SK-N-SH treated with all-trans-retinoic acid at 6 μM for 48 hours (cell line): ENCODE results near the gene PDGFB.

Experiments
- PPARA ChIP-seq: fragments of 250-450 bp; sonication (Bioruptor Pico); IDR thresholded peaks from 2 replicates; pipeline ENCODE4 v1.5.0; 2020; ENCODE audit warnings: mild to moderate bottlenecking, borderline replicate concordance
- TOX ChIP-seq: fragments of 250-450 bp; sonication (Bioruptor Pico); IDR thresholded peaks from 2 replicates; pipeline ENCODE4 v1.8.0; 2021; ENCODE audit warnings: mild to moderate bottlenecking, moderate library complexity, borderline replicate concordance
- ZC3H10 ChIP-seq: fragments of 250-450 bp; sonication (Bioruptor Pico); IDR thresholded peaks from 2 replicates; pipeline ENCODE4 v1.5.1; 2021; ENCODE audit warnings: mild to moderate bottlenecking, moderate library complexity
- TF ChIP-seq, protein P1 (sequence below): fragments of 250-450 bp; sonication (Bioruptor Pico); IDR thresholded peaks from 2 replicates; pipeline ENCODE4 v1.5.1; 2020; ENCODE audit warnings: low read depth, mild to moderate bottlenecking, moderate library complexity
- TF ChIP-seq, protein P2 (sequence below): fragments of 250-450 bp; sonication (Bioruptor Pico); IDR thresholded peaks from 2 replicates; pipeline ENCODE4 v1.5.1; 2021; ENCODE audit warnings: mild to moderate bottlenecking, moderate library complexity
- TF ChIP-seq, protein P3 (sequence below): fragments of 250-450 bp; sonication (Bioruptor Pico); IDR thresholded peaks from 2 replicates; pipeline ENCODE4 v1.8.0; 2020; ENCODE audit warnings: mild to moderate bottlenecking, moderate library complexity, borderline replicate concordance

DNA sequence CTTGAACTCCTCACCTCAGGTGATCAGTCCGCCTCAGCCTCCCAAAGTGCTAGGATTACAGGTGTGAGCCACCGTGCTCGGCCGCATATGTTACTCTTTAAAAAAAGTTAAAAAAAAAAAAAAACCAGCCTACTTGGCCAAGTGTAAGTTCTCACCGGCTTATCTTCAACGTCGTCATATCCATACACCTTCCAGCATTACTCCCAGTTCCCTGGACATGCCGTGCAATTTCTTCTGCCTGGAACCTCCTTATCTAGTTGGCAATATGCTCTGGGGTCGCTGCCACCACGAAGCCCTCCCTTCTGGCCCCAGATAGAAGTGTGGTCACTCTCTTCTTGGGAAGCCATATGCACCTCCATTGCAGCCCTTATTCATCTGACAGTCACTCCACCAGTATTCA is 56.0 kb downstream of the PDGFB start:
- no peak for TF ChIP-seq PPARA (CRISPR knock-in tag)
- TF ChIP-seq, protein P1, sequence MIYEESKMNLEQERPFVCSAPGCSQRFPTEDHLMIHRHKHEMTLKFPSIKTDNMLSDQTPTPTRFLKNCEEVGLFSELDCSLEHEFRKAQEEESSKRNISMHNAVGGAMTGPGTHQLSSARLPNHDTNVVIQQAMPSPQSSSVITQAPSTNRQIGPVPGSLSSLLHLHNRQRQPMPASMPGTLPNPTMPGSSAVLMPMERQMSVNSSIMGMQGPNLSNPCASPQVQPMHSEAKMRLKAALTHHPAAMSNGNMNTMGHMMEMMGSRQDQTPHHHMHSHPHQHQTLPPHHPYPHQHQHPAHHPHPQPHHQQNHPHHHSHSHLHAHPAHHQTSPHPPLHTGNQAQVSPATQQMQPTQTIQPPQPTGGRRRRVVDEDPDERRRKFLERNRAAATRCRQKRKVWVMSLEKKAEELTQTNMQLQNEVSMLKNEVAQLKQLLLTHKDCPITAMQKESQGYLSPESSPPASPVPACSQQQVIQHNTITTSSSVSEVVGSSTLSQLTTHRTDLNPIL (CRISPR knock-in tag): no peak
- TF ChIP-seq, protein P2, sequence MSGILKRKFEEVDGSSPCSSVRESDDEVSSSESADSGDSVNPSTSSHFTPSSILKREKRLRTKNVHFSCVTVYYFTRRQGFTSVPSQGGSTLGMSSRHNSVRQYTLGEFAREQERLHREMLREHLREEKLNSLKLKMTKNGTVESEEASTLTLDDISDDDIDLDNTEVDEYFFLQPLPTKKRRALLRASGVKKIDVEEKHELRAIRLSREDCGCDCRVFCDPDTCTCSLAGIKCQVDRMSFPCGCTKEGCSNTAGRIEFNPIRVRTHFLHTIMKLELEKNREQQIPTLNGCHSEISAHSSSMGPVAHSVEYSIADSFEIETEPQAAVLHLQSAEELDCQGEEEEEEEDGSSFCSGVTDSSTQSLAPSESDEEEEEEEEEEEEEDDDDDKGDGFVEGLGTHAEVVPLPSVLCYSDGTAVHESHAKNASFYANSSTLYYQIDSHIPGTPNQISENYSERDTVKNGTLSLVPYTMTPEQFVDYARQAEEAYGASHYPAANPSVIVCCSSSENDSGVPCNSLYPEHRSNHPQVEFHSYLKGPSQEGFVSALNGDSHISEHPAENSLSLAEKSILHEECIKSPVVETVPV (CRISPR knock-in tag): no peak
- no peak for TF ChIP-seq TOX (CRISPR knock-in tag)
- TF ChIP-seq, protein P3, sequence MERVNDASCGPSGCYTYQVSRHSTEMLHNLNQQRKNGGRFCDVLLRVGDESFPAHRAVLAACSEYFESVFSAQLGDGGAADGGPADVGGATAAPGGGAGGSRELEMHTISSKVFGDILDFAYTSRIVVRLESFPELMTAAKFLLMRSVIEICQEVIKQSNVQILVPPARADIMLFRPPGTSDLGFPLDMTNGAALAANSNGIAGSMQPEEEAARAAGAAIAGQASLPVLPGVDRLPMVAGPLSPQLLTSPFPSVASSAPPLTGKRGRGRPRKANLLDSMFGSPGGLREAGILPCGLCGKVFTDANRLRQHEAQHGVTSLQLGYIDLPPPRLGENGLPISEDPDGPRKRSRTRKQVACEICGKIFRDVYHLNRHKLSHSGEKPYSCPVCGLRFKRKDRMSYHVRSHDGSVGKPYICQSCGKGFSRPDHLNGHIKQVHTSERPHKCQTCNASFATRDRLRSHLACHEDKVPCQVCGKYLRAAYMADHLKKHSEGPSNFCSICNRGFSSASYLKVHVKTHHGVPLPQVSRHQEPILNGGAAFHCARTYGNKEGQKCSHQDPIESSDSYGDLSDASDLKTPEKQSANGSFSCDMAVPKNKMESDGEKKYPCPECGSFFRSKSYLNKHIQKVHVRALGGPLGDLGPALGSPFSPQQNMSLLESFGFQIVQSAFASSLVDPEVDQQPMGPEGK (CRISPR knock-in tag): no peak
- no peak for TF ChIP-seq ZC3H10 (CRISPR knock-in tag)
